Fibroblast of skin of scalp (primary cell): ENCODE measurements around the gene HSPB3. TPM values are rescaled to one million over a fixed set of nuclear protein-coding genes. Genes with fewer than 3 reads are reported as not detected.
"Not testable (repeated sequence)": the region's sequence is repeated elsewhere in the genome, so short reads cannot be mapped to it uniquely, and the experiment has no call there.

Source experiments
- DNase-seq: peaks from one replicate; pipeline ENCODE4 v3.0.0-alpha.2; 2013
- polyA plus RNA-seq, 2 experiments: library from polyadenylated mRNA; unstranded; fragments of 120-200 nt; gene quantifications; one replicate each; pipeline ENCODE4 v1.2.1, GENCODE V29; 2013; ENCODE audit not compliant: insufficient read length in 2 of 2

Gene HSPB3
- polyA plus RNA-seq (2013, experiment 1 of 2; ENCODE audit: insufficient read length), result 2.1 TPM
- polyA plus RNA-seq (2013, experiment 2 of 2; ENCODE audit: insufficient read length), result 5.2 TPM

- peak; percentile 89 for DNase-seq
These were observed at the start of gene HSPB3 for GRCh38 chr5:54455413-54456157. Gene HSPB3 (plus strand): TSS chr5:54455699. CDS start chr5:54455790, 91 bp downstream.

DNA sequence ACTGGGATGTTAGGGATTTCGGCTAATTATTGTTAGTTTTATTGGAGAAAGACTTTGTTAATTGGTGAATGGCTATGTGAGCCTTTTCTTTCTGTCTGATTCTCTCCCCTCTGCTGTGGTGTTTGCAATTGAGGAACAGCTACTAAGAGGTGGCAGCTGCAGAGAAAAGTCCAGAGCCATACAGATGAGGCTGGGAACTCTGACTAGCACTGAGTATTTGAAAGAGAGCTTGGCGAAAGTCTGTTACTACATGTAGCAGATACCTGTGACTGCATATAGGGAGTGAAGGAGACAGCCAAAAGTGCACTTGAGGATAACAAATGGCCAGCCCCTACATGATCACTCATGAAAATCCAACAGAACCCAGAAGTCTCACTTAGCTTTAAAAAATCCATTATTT, 44.3 kb upstream of the HSPB3 start:
- no peak for DNase-seq

DNA sequence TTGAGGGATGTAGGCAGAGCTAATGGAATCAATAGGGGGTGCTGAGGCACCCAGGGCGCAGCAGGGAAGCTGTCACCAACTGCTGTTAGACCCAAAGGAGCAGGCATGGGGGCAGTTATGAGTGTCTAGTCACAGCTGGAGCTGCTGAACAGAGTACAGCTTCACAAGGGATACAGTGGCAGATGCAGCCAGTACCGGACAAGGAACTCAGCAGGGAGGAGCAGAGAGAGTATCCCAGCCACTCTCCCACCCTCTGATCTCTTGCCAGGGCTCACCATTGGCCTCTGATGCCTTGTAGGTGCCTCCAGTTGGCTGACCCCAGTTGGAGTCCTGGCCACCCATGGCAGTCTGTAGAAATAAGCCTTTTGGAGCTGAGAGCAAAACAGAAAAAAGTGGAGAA, 42.6 kb upstream of the HSPB3 start:
- no peak for DNase-seq

- no peak for DNase-seq
These were observed 40.4 kb upstream of the HSPB3 start for GRCh38 chr5:54415147-54415546.

- peak; percentile 47 for DNase-seq
These were observed 39.5 kb upstream of the HSPB3 start for GRCh38 chr5:54415896-54416601.

DNA sequence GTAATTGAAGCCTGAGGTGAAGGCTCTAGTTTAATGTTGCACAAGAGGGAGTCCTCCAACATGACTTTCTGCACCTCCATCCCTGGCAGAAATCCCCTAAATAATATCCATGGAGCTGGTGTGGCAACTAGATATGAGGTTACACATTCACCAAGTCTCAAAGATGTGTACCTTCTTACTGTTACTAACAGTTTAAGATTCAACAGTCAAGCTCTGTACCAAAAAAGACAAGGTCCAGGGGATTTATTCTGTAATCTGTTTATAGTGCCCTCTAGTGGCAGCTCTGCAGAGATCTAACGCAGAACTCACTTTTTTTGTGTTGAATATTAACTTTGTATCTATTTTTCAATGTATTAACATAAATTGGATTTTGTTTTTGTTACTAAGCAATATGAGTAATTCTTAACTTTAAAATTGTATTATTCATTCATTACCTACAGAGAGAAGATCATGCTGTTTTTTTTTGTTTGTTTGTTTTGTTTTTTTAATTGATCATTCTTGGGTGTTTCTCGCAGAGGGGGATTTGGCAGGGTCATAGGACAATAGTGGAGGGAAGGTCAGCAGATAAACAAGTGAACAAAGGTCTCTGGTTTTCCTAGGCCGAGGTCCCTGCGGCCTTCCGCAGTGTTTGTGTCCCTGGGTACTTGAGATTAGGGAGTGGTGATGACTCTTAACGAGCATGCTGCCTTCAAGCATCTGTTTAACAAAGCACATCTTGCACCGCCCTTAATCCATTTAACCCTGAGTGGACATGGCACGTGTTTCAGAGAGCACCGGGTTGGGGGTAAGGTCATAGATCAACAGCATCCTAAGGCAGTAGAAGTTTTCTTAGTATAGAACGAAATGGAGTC, 35.7 kb upstream of the HSPB3 start:
- peak; percentile 59 for DNase-seq

DNA sequence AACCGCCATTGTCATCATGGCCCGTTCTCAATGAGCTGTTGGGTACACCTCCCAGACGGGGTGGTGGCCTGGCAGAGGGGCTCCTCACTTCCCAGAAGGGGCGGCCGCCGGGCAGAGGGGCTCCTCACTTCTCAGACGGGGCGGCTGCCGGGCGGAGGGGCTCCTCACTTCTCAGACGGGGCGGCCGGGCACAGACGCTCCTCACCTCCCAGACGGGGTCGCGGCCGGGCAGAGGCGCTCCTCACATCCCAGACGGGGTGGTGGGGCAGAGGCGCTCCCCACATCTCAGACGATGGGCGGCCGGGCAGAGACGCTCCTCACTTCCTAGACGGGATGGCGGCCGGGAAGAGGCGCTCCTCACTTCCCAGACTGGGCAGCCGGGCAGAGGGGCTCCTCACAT, 35.0 kb upstream of the HSPB3 start:
- not testable (repeated sequence) for DNase-seq

DNA sequence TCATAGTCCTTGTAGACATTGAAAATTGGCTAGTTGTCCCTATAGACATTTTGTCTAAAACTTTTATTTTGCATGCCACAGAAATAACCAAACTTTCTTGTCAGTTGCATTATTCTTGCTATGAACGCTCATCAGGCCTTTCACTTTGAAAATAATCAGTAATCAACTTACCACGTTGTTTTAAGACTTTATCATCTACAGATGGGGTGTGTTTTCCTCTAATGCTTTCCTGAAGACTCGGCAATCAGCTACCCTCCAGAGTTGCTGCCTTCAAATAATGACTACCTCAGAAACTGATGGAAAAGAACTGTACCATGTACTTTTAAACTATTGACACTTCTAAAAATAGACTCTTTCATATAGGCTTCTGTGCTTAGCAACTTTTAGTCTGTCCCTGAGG, 33.5 kb upstream of the HSPB3 start:
- no peak for DNase-seq

DNA sequence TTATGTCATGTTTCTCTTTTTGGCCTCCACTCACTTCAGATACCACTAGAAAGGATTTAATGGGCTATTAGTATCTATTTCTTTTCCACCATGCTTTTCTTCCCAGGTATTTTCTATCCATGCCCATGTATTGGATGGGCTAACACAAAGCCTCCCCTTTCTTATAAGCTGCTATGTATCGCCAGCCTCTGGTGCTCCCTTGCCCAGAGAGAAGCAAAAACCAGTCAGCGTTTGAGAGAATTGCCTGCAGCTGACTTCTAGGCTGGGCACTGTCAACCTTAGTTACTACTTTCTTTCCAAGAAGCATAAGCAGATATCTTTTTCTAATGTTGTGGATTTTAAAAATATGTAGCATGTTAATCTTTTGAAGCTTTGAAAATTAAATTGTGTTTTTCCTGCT, 30.2 kb upstream of the HSPB3 start:
- no peak for DNase-seq

- no peak for DNase-seq
These were observed 29.3 kb upstream of the HSPB3 start for GRCh38 chr5:54426209-54426608.

DNA sequence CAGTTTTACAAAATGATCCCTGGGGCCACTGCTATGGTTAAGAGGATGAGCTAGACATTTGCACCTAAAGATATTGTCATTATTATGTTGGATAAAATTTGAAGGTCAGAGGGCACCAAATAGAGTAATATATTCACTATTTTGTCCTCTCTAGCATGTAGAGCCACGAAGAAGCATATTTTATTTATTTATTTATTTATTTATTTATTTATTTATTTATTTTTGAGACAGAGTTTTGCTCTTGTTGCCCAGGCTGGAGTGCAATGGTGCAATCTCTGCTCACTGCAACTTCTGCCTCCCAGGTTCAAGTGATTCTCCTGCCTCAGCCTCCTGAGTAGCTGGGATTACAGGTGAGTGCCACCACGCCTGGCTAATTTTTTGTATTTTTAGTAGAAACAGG, 20.8 kb upstream of the HSPB3 start:
- not testable (repeated sequence) for DNase-seq

GRCh38 chr5:54438620-54439389, 16.7 kb upstream of the HSPB3 start:
- DNase-seq, result no peak

DNA sequence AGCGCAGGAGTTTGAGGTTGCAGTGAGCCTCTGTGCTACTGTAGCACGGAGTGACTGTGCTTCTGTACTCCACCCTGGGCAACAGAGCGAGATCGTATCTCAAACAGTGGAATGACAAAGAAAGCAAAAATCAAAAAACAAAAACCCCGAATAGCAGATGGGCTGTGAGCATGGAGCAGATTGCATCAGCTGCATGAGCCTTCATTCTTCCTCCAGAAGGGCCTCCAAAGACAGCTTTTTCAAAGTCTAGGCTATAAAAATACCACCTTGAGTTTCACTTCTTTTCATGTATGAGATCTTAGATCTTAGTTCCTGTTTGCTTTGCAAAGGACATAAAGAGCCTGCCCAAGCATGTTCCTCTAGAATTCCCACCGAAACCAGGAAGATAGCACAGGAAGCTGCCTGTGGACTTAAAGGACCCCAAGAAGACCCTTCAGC, 15.0 kb upstream of the HSPB3 start:
- no peak for DNase-seq

DNA sequence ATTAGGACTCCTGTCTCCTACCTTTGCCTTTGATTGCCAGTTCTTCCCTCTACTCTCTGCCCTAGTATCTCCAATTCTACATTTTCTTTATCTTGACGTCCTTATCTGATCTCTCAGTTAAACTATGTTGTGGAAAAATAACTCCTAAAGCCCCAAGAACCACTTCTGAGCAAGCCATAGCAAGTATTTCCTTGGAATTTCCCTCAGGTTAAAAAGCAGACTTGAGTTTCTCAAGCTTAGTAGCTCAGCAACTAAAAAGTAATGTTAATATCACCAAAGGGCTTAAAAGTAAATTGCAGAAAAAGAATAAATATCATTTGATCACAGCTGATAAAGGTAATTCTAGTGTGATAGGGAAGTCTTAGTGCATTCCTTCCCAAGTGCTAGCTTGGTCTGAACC, 13.2 kb upstream of the HSPB3 start:
- no peak for DNase-seq

GRCh38 chr5:54443270-54443669, 12.2 kb upstream of the HSPB3 start:
- DNase-seq, result peak; percentile 69

GRCh38 chr5:54445691-54446378, 9.7 kb upstream of the HSPB3 start:
- no peak for DNase-seq

- peak; percentile 14 for DNase-seq
These were observed 9.1 kb upstream of the HSPB3 start for GRCh38 chr5:54446379-54446732.

DNA sequence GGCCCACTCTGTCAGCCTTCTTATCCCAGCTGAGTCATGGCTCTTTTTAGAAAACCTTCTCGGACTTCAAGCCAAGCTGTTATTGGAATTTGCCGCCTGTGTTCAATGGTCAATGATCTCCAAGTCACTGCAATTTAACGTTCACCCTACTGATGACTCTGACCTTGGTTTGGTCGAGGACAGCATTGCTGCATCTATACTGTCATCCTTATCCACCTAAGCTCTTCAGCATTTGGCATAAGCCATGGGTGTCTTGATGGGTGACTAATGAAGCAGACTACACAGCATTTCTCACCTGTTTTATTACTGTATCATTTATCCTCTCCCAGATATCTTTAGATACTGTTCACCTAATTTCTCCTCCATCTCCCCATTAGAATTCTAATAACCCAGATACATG, 5.6 kb upstream of the HSPB3 start:
- DNase-seq, result no peak

GRCh38 chr5:54450542-54450941, 5.0 kb upstream of the HSPB3 start:
- no peak for DNase-seq

GRCh38 chr5:54453046-54453445, 2.5 kb upstream of the HSPB3 start:
- DNase-seq, result no peak

- no peak for DNase-seq
These were observed 897 bp upstream of the HSPB3 start for GRCh38 chr5:54454602-54455001.
